OCI-LY3 (cell line): ENCODE measurements around the gene ADGRE1.

ENCODE experiments used
- CTCF ChIP-seq: fragments of 200-600, 300-600 bp; sonication (generic); IDR thresholded peaks from 2 replicates; pipeline ENCODE4 v1.5.1; 2014; ENCODE audit warnings: antibody characterized with exemption, low read length, low read depth
- EZH2phosphoT487 ChIP-seq: fragments of 200-600 bp; shearing (Covaris generic); IDR thresholded peaks from 2 replicates; pipeline ENCODE4 v1.6.1; 2018; ENCODE audit warnings: antibody characterized with exemption, mixed run types, low read depth

- peak; percentile 64 for TF ChIP-seq CTCF
- TF ChIP-seq EZH2phosphoT487 = no peak
Observed at GRCh38 chr19:6925801-6926751, 38.7 kb downstream of the ADGRE1 start.
